HUES48 (cell line): ENCODE results near the gene KIF5C.

ENCODE experiments used
- H3K27ac ChIP-seq: one replicate; pipeline ENCODE4 v1.7.0; 2013; ENCODE audit warnings: low read depth, low read length, inconsistent platforms
- H3K27me3 ChIP-seq: 2 replicates; pipeline ENCODE4 v1.6.1; 2013; ENCODE audit warnings: mild to moderate bottlenecking, low read length; ENCODE audit not compliant: control insufficient read depth, insufficient read depth
- H3K36me3 ChIP-seq: 2 replicates; pipeline ENCODE4 v1.6.1; 2013; ENCODE audit warnings: low read length; ENCODE audit not compliant: control insufficient read depth, insufficient read depth
- H3K4me1 ChIP-seq: 2 replicates; pipeline ENCODE4 v1.6.1; 2013; ENCODE audit warnings: mild to moderate bottlenecking, low read length; ENCODE audit not compliant: control insufficient read depth, insufficient read depth
- H3K4me3 ChIP-seq: 2 replicates; pipeline ENCODE4 v1.5.1; 2013; ENCODE audit warnings: mild to moderate bottlenecking, low read depth, low read length
- H3K9ac ChIP-seq: 2 replicates; pipeline ENCODE4 v1.6.1; 2013; ENCODE audit warnings: mild to moderate bottlenecking, low read depth, low read length, moderate library complexity
- H3K9me3 ChIP-seq: 2 replicates; pipeline ENCODE4 v1.6.1; 2013; ENCODE audit warnings: low read length; ENCODE audit not compliant: control insufficient read depth, insufficient read depth

Gene KIF5C

DNA sequence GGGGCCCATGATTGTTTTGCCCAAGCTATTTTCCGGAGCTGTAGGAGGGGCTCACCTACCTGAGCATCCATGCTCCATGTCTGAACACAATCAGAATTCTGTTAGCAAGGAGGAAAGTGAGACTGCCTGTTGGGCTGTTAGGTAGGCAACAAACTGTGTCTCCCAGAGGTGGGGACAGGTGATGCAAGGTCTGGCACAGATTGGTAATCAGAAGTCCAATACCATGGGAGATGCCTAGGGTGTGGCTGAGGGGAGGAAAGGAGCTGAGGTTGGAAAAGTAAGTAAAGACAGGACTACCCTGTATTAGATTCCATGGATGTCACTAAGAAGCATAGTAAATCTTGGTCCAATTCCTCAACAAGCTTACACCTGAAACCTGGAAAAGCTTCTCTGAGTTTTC lies 166.5 kb downstream of the KIF5C start:
- Histone ChIP-seq H3K9ac (no peak overlapping the region), H3K4me3 (no peak overlapping the region), H3K36me3 (no peaks in the 10 kb centered on the region), H3K9me3 (no peaks in the 10 kb centered on the region), H3K27me3 (peaks cover 29% of the 10 kb centered on the region), H3K27ac (no peak overlapping the region), H3K4me1 (peaks cover 5% of the 10 kb centered on the region; the same call in 1 of the 2 replicates)

DNA sequence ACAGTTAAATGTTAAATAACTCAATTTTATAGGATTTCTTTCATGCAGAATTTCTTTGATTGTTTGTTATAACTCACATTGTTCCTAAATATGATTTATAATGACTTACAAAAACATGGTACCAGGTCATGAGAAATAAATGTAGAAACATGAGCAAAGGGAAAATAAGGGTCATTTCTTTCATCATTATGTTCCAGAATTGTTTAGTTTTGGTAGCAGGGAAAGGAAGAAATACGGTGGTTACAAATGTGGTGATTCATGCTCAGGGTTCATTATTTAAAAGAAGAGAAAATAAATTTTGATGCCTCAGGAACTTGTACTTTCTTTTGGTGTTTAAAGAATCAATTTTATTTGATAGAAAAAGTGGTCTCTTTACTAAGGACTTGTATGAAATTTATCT lies 167.9 kb downstream of the KIF5C start:
- Histone ChIP-seq H3K36me3 (no peaks in the 10 kb centered on the region), H3K27me3 (peaks cover 20% of the 10 kb centered on the region), H3K27ac (no peak overlapping the region), H3K9ac (no peak overlapping the region), H3K4me3 (no peak overlapping the region), H3K4me1 (peaks cover 4% of the 10 kb centered on the region; the same call in 1 of the 2 replicates), H3K9me3 (no peaks in the 10 kb centered on the region)

DNA sequence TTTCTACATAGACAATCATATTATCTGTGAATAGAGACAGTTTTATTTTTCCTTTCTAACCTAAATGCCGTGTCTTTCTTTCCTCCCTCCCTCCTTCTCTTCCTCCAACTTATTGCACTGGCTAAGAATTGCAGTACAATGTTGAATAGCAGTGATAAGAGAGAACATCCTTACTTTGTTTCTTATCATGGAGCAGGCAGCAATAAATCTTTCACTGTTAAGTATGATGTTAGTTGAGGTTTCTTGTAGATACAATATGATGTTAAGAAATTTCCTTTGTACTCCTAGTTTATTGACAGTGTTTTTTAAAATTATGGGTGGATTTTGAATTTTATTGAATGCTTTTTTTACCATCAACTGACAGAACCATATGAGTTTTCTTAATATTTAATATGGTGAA lies 169.5 kb downstream of the KIF5C start:
- Histone ChIP-seq H3K4me3 (no peak overlapping the region), H3K4me1 (no peaks in the 10 kb centered on the region), H3K27ac (no peak overlapping the region), H3K36me3 (no peaks in the 10 kb centered on the region), H3K27me3 (peaks cover 6% of the 10 kb centered on the region), H3K9ac (no peak overlapping the region), H3K9me3 (no peaks in the 10 kb centered on the region)

DNA sequence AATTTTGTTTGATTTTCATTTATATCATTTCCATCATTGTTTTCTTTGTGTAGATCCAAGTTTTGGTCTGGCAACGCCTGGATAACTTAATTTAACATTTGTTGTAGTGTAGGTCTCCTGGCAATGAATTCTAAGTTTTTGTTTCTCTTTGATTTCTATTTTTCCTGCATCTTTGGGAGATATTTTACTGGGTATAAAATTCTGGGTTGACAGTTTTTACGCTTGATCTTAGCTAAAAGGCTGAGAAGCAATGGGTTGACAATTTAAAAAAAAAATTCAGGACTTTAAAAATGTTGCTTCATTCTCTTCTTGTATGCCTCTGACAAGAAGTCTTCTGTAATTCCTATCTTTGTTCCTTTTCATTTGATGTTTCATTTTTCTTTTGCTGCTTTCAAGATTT lies 172.1 kb downstream of the KIF5C start:
- Histone ChIP-seq H3K9ac (no peak overlapping the region), H3K36me3 (no peaks in the 10 kb centered on the region), H3K4me1 (no peaks in the 10 kb centered on the region)

DNA sequence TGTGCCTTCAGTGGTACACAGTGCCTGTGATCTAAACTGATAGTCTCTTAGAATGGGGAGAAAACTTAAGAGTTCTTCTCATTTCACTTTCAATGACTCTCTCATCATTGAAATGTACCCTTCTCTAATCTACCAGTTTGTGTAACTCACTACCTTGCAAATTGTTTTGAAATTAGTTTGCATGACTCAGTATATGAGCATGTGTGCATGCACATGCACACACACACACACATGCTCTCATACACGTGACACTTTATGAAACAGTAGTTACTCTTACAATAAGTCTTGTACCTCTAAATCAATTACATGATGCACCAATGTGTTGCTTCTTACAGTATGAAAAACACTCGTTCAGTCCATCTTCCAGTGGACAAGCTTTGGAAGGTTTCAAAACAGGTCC lies 174.1 kb downstream of the KIF5C start:
- H3K27ac ChIP-seq = no peak overlapping the region
- no peaks in the 10 kb centered on the region for H3K4me1 ChIP-seq
- no peaks in the 10 kb centered on the region for H3K27me3 ChIP-seq
- H3K36me3 ChIP-seq = no peaks in the 10 kb centered on the region
- H3K9ac ChIP-seq = no peak overlapping the region
- no peaks in the 10 kb centered on the region for H3K9me3 ChIP-seq
- no peak overlapping the region for H3K4me3 ChIP-seq

More for the DNA sequence above, 172.1 kb downstream of the KIF5C start:
- Histone ChIP-seq H3K27me3 (no peaks in the 10 kb centered on the region), H3K4me3 (no peak overlapping the region), H3K27ac (no peak overlapping the region), H3K9me3 (no peaks in the 10 kb centered on the region)

DNA sequence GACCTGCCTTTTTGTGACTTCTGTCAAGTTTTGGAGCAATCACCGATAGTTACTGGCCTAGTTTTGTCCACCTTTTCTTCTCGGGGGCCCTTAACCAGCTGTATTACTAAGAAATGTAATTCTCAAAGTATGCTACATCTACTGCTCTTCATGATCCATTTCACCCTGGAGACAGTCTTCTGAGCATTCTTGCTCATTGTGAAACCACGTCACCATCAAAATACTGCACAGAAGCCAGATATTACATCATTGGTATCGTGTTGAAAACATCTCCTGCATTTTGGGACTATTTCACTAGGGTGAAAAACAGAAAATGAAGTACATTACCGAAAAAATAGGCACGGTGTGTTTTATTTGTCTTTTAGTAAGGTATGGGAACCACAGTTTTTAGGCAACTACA lies 175.2 kb downstream of the KIF5C start:
- no peaks in the 10 kb centered on the region for H3K9me3 ChIP-seq
- no peak overlapping the region for H3K27ac ChIP-seq
- no peaks in the 10 kb centered on the region for H3K4me1 ChIP-seq
- no peak overlapping the region for H3K9ac ChIP-seq
- H3K4me3 ChIP-seq = no peak overlapping the region
- no peaks in the 10 kb centered on the region for H3K27me3 ChIP-seq
- no peaks in the 10 kb centered on the region for H3K36me3 ChIP-seq

DNA sequence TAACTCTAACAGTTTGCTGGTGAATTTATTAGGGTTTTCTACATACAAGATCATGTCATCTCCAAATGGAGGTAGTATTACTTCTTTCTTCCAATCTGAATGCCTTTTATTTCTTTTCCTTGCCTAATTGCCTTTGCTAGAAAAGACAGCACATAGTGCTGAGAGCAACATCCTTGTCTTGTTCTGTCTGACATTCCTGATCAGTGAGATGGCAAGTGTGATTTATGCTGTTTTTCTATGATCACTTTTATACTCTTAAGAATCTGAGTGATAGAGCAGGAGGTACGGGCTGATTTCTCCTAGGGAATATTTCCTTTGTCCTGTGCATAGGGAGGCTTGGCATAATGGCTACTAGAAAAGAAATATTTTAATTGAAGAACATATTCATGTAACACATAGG lies 180.7 kb downstream of the KIF5C start:
- Histone ChIP-seq H3K27me3 (no peaks in the 10 kb centered on the region), H3K9ac (no peak overlapping the region), H3K4me1 (no peaks in the 10 kb centered on the region), H3K9me3 (no peaks in the 10 kb centered on the region), H3K27ac (no peak overlapping the region), H3K4me3 (no peak overlapping the region), H3K36me3 (no peaks in the 10 kb centered on the region)

DNA sequence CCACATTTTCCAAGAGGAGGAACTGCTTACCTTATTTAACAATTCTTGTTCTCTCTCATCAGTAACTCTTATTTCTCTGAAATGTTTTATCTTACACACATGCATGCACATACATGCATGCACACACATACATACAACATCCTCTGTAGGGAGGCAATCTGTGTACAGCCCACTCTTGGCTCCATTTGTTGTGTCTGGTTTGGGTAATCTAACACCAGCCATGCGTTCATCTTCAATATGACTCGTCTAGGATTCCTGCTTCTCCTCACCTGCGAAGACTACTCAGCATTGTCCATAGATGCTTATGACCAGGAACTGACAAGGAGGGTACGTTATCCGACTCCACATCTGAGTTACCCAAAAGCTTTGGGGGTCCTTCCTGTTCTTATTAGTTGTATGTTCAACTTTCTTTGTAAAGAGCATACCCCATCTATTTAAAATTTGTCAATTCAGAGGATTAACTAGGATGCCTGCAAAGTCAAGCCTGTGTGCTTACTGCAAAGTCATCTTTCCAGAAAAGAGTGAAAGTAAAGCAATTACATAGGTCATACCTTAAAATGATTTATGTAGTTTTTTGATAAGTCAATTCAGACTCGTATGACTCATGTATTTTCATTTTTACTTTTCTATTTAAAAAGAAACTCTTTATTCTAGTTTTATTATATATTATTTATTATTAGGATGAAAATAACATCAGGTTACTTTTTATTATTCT lies 181.7 kb downstream of the KIF5C start:
- Histone ChIP-seq H3K27me3 (no peaks in the 10 kb centered on the region), H3K36me3 (no peaks in the 10 kb centered on the region), H3K4me3 (no peak overlapping the region), H3K27ac (no peak overlapping the region), H3K9me3 (no peaks in the 10 kb centered on the region), H3K4me1 (no peaks in the 10 kb centered on the region), H3K9ac (no peak overlapping the region)

DNA sequence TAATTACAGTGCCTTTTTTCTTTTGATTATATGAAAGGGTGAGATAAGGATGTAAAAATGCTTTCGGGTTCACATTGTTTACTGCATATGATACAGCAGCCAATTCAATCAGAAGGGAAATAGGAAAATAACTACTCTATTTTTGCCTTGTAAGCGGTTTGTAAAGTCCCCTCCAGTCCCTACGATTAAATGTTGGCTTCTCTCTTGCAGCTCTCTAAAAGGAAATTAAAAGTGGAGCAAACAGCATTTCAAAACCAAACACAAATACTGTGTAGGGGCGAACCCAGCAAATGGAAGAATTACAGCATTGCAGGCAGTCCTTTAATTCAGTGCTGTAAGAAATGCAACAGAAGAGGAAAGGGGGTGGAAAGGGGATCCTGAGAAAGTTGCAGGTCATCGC lies 182.4 kb downstream of the KIF5C start:
- Histone ChIP-seq H3K4me1 (no peaks in the 10 kb centered on the region), H3K27me3 (no peaks in the 10 kb centered on the region), H3K4me3 (no peak overlapping the region), H3K27ac (no peak overlapping the region), H3K9me3 (no peaks in the 10 kb centered on the region), H3K36me3 (no peaks in the 10 kb centered on the region), H3K9ac (no peak overlapping the region)

DNA sequence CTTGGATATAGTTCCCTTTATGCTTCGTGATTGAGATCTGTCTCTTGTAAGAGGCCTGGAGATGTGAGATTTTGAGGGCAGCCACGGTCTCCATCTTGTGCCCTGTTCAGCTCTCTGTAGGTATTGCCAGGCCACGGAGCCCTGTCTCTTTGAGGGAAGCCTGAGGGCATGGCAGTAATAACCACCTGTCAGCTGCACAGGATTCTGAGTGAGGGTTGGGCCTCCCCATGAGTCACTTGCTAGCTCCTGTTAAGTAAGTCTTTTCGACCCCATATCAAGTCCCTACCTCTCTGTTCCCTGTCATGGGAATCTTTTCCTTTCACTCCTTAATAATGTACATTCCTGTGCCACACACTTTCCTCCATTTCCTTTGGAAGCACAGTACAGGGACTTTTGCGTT lies 183.9 kb downstream of the KIF5C start:
- Histone ChIP-seq H3K27ac (no peak overlapping the region), H3K4me3 (no peak overlapping the region), H3K4me1 (0 out of 2 replicates have a peak, but pooled peaks cover 5% of the 10 kb centered on the region), H3K36me3 (no peaks in the 10 kb centered on the region), H3K9me3 (no peaks in the 10 kb centered on the region), H3K27me3 (no peaks in the 10 kb centered on the region), H3K9ac (no peak overlapping the region)

DNA sequence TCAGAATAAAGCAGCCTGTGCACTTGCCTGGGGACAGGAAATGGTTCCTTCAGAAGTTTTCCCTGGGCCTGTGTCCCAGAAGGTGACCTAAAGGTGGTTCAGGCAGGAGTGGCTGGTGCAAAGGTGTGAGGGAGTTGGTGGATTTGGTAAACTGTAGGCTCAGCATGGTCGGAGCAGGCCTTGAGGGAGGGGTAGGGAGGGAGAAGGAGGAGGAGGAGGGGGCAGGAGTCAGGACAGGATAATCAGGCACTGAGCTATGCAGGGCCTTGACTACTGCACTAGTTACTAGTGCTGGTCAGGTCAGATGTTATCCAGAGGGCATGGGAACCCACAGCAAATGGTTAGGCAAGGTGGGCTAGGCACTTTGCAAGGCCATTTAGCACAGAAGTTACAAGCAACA lies 184.8 kb downstream of the KIF5C start:
- Histone ChIP-seq H3K9me3 (no peaks in the 10 kb centered on the region), H3K36me3 (no peaks in the 10 kb centered on the region), H3K27me3 (no peaks in the 10 kb centered on the region), H3K9ac (no peak overlapping the region), H3K4me3 (no peak overlapping the region), H3K27ac (no peak overlapping the region), H3K4me1 (0 out of 2 replicates have a peak, but pooled peaks cover 5% of the 10 kb centered on the region)
